NCI-H510A treated with DMSO at 0.1 percent for 48 hours (cell line): ENCODE data around the gene STRA8.

ENCODE experiments used
- DNase-seq: peaks from one replicate; lab custom pipeline; 2025; lab: John Stamatoyannopoulos, UW

STRA8 gene

DNA sequence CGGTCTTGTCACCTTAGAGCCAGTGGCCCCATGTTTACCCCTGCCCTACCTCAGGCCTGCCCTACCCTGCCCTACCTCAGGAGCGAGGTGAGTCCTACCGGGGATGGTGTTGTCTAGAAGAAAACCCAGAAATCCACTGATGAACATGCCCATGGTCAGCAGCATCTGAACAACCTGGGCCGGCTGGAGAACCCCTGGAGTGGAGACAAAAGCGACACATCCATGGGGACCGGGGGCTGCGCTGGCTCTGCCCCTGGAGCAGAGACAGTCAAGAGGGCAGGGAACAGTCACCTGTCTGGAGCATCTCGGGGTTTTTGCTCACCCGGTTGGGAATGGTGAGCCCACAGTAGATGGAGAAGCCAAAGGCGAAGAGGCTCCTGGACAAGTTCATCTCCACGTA, 36.3 kb downstream of the STRA8 start:
- no peak for DNase-seq

DNA sequence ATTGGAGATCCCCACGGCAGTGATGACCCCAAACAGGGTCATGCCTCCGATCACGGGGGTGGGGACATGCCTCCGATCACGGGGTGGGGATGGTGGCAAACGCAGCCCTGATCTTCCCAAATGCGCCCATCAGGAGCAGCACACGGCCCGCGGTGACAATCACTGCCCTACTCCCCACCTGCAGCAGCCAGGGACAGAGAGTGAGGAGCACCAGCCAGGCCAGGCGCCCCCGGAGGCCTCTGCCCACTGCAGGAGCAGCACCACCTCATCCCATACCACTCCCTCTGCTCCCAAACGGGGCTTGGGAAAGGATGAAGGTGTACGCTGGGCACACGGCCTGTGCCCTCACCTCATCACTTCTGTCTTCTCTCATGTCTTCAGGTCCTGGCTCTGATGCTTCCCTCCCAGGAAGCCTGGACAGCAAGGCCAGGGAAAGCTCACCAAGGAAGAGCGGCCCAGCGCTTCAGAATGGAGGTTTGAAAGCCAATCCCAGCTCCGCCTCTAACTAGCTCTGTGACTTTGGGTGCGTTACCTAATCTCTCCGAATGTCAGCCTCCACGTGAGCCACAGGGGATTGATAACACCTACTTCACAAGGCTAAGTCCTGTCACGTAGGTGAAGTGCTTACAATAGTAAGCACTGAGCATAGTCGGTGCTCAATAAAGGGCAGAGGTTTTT, 37.1 kb downstream of the STRA8 start:
- DNase-seq = no peak

DNA sequence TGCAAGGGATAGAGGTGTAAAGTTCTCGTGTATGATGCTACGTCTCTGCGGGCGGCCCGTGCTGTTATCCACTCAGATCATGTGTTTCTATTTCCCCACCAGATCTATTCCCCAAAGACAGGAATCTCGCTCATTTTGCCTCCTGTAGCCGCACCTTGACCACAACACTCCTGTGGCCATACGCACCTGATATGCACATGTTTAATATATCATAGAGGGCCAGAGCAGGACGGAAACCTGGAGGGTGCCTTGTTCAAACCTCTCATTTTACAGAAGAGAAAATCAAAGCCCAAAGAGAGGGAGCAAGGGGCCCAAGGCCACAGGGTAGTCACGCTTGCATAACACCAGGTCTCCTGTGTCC, 37.6 kb downstream of the STRA8 start:
- no peak for DNase-seq

DNA sequence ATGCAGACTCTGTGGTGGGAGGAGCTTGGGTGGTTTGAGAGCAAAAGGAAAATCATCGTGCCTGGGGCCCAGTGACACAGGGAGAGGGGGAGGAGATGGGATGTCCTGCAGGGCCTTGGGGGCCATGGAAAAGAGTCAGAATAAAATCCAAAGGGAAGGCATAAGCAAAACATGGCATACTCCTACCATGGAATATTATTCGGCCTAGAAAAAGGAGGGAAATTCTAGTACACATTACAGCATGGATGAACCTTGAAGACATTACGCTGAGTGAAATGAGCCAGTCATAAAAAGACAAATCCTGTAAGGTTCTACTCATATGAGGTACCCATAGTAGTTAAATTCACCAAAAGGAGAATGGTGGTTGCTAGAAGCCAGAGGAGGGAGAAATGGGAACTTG, 38.7 kb downstream of the STRA8 start:
- no peak for DNase-seq

DNA sequence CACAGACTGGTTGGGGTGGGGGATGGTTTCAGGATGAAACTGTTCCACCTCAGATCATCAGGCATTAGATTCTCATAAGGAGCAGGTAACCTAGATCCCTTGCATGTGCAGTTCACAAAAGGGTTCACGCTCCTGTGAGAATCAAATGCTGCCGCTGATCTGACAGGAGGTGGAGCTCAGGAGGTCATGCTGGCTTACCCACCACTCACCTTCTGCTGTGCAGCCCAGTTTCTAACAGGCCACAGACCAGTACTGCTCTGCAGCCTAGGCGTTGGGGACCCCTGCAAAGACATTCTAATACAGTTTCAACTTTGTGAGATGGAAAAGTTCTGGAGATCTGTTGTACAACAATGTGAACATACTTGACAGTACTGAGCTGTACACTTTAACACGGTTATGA, 39.9 kb downstream of the STRA8 start:
- no peak for DNase-seq

DNA sequence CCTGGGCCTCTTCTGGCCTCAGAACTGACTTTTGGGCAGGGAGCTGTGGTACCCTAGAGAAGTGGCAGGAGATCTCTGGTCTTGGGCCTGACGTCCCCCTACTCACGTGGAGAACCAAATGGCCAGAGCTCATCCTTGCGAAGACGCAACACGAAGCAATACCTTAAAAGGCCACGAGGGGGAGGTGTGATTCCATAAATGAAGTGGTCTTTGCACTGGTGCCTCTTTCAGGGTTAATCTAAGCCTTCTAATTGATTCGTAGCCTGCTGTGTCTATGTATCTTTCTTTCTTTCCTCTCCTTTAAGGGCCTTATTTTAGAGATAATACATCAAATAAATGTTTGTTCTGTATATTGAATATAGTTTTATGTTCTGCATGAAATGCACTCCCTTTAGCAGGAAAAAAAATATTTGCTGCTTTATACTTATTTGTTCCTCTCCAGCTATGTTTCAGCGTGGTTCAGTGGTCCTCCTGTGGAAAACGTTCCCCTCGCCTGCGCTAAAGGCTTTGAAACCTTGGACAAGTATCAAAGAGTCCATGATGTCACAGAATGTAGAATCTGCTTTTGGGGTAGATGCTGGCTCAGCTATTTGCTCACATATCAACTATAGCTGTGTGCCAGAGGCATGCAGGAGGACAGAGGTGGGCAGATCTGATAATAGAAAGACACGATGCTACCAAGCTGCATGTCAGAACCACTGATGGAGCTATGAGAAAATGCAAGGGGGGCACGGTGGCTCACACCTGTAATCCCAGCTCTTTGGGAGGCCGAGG, 41.0 kb downstream of the STRA8 start:
- DNase-seq = peak; percentile 40

DNA sequence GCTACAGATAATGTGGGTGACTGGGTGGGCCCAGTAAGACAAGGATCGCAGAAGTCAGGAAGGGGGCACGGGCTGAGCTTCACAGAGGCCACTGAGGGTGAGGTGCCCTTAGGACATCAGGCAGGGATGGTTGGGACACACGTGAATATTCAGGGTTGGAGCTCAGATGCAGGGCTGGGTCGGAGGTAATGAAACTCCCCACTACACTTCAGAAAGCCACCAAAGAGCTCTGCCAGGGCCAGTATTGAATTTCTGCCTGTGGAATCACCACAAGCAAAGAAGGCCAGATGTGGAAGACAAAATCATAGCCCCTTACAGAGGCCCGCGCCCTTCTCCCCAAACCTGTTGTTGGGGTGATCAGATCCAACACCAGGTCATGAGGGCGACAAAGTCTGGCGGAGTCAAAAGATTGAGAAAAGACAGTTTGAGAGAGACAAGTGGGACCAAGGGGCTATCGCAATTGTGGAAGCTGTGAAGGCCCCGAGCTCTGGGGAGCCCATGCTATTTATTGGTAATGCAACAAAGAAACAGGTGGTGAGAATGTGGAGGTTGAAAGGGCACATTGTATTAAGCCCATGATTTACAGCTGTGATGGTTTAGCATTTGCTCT, 42.4 kb downstream of the STRA8 start:
- DNase-seq = no peak

DNA sequence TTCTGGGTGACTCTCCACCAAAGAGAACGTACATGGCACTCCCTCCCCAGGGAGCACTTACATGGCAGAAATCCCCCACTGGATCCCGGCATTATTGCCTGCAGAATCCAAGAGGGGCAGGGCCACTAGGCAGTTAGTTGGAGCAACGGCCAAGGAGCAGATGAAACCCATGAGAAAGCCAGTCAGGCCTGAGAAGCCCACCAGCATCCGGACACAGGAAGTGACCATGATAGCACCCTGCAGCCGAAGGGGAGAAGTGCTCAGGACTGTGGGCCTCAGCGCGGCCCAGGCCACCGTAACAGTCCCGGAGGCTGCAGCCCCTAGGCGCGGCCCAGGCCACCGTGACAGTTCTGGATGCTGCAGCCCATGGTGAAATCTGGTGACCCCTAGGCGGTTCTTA, 43.5 kb downstream of the STRA8 start:
- DNase-seq = no peak

DNA sequence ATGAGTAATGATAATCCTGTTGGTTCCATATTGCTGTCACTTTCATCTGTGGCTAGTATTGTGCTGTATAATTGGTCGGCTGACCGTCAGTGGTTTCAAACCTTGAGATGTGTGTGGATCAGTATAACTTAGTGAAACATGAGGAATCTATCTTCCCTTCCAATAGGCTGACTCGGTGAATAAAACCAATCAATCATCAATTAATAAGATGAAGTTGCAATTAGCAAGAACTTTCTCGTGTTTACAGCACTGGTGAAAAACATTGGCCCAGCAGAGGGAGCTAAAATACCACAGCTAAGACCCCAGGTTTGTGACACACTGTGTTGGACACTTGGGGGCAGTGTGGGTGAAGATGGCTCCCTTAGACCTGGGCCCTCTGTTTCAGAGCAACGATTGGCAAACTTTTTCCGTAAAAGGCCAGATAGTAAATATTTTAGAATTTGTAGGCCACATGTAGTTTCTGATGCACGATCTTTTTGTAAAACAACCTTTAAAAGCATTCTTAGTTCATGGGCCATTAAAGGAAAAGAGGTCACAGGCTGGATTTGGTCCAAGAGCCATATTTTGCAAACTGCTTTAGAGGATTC, 47.8 kb downstream of the STRA8 start:
- DNase-seq = peak; percentile 47

DNA sequence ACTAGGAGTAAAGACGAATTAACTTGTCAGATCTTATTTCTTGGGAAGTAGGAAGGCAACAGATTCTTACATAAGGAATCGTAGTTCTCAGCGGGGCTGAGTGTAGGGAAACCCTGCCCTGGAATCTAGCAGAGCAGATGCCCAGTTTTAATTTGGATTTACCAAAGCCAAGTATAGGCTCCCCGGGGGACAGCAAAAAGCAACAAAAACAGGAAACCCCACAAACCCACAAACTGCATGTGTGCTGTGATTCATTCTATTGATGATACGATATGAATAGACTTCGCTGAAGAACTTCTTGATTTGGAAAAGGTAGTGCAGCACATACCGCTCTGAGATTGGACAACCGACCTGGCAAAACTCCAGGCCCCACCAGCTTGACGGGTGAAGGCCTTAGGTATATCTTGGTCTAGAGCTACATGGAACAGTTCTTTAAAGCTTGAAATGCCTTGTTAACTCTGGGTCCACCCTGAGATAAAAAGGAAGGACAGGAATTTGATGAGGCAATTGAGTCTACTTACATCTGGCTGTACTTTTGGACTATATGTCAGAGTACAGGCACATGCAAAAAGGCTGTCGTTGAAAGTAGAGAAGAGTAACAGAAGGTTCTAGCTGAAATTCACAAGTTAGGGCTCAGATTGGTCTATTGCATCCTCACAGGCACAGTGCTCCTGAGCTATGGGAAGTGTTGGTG, 49.1 kb downstream of the STRA8 start:
- DNase-seq = no peak

DNA sequence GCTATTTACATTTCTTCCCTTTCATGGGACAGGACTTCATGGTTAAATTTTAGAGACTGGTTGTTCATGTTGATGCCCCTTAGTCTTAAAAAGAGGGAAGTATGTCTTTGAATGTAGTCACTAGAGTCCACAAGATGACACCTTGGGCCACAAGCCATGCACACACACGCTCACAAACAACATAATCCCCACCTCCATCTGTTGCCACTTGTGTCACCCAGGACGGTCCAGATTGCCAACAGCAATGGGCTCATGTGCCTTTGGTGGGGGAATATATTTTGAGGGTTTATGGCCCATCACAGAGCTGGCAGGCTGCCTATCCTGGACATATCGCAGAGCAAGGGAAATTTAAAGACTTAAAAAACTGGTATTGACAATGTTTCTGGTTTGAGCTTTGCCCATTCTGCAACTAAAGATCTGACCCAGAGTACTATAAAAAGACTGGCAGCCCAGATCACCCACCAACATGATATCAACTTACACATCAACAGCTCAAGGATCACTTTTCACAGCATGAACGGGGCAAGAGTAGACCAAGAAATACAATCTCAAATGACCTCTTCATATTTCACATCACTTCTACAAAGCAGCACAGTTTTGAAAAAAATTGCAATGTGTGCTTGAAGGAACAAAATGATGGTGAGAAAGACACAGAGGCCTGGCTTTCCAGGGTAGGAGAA, 50.5 kb downstream of the STRA8 start:
- no peak for DNase-seq

DNA sequence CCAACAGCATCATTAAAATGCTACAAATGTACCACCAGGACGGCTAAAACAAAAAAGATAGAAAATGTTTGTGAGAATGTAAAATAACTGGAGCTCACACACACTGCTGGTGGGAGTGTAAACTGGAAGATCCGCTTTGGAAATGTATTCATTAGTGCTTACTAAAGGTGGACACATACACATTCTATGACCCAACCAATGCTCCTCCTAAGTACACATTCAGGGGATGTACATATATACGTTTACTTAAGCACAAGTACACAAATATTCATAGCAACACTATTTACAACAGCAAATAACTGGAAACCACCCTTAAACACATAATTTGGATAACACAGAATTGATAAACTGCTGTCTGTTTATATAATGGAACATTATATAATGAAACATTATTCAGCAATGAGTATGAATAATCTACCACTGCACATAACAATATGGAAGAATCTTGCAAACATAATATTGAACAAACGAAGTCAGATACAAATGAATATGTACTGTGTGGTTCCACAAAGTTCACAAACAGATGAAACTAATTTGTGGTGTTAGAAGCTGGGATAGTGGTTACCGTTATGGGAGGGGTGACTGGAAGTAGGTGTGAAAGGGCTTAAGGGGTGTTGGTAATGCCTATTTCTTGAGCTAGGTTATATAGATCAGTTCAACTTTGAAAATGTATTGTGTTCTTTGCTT, 52.1 kb downstream of the STRA8 start:
- DNase-seq = no peak

DNA sequence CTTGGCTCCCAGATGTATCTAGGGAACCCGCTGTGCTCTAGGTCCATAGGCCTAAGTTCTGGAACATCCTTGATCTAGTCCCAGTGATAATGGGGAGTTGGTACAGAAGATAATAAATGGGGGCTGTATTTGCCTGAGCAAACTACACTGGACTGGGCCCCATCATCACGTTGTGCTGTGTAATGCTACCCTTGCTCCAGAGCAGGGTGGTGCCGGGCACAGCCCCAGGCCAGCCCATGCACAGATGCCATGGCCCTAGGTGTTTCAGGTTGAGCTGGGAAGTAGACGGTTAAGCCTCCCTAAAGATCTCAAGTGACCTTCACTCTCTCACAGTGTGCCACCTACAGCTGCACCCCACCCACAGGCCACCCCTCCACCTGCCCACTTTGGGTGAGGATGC, 53.2 kb downstream of the STRA8 start:
- DNase-seq = no peak

DNA sequence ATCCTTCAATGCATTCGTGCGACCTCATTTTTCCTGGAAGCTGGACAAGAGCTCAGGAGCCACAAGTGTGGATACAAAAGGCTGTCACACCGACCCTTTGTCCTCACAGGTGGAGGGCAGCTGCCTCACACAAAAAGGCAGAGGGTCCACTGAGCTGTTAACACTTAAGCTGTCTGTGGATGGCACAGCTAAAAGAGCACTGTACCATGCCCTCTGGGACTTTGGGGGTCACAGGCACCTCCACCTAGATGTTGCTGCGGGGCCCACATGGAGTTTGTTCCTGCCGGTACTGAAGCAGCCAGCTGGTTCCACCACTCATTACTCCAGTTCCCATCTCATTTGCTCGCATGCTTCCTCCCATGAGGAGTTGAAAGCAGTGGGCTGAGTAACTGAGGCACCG, 57.0 kb downstream of the STRA8 start:
- DNase-seq = no peak

DNA sequence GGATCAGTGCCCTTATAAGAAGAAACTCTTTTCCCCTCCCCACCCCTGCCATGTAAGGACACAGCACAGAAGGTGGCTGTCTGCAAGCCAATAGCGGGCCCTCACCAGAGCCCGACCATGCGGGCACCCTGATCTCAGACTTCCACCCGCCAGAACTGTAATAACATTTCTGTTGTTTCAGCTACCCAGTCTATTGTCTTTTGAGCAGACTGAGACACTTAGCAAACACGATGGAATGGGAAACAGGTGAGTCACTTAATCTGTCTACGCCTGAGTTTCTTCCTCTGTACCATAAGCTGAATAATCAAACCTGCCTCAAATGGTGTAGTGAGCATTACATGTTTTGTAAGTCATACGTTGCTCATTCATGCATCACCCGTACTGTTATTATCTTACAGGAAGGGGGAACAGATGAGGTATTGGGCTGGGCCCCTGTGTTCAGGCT, 58.2 kb downstream of the STRA8 start:
- DNase-seq = peak; percentile 53

DNA sequence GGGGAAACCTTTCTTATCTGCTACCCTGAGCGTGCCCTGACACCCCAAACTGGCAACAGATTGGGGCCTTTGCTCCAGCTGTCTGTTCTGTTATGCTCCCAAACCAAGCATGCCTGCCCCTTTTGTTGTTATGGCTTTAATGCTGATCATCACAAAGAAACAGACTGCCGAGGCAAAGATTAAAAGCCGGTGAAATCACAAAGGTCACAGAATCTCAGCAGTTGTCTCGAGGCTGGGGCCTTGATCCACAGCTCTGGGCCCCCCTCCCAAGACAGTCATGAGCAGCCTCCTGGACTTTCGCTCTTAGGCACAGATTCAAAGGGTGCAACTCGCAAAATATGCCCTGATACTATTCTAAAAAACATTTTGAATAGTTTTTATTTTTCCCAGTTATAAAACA, 65.6 kb downstream of the STRA8 start:
- no peak for DNase-seq

DNA sequence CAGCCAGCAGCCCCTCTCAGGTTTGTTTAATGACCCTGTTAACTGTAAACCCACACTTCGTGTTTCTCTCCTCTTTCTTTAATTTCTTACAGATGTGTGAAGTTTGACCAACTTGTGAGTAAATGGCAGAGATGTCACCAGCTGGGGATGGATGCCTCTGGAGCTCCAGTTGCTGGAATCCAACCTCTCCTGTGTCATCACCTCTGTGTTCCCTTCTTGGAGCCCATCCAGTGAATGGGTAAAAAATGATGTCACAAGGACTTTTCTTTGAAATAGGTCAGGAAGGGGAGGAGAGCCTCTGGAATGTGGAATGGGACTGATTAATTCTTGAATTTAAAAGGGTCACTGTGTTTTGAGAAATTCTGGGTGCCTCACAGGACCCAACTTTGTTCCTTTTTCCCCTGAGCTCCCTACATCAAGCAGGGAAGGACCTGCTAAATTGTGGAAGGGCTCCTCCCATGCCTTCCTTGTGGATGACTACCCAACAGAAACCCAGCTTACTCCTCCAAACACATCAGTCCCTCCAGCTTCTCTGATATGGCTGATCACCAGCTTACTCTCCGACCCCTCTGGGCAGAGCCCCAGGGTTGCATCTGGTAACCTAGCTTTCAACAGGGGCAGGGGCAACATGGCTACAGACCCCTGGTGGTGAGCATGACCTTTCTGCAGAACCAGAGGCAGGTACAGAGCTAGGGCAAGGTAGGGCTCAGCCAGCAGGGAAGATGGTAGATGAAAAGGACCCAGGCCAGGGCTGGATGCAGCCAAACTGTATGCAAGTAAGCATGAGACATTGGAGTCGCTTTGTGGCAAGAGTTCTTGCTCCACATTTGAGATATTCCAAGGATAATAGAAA, 67.5 kb downstream of the STRA8 start:
- DNase-seq = no peak
